H1 (cell line): ENCODE results near the gene SCAMP3.

ENCODE experiments used
- SP1 ChIP-seq: IDR thresholded peaks from 2 replicates; pipeline ENCODE4 v1.6.1; 2011; ENCODE audit warnings: low read depth, low read length
- TF ChIP-seq, protein P1 (sequence below): IDR thresholded peaks from 2 replicates; pipeline ENCODE4 v1.6.1; 2012; ENCODE audit warnings: inconsistent platforms

DNA sequence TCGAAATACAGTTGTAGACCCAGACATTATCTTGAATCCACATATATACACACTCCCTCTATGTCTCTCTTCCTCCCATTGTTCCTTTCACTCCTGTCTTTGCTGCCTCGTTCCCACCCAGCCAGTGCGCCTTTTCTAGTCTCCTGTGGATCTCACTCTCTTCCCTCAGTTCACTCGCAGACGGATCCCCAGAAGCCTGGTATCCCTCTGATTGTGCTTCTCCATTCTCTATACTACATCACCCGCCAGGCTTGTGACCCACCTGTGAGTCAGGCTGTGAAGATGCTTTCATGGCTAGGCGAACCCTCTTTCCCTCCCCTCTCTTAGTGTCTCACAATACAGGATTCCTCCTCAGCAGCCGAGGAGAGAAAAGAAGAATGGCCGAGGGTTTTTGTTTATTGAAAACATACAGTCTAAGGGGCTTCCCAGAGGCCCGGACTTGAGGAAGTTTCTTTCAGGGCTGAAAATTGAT is 16.6 kb upstream of the SCAMP3 start:
- TF ChIP-seq, protein P1, sequence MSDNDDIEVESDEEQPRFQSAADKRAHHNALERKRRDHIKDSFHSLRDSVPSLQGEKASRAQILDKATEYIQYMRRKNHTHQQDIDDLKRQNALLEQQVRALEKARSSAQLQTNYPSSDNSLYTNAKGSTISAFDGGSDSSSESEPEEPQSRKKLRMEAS = no peak
- no peak for TF ChIP-seq SP1
